HL-60 (cell line): ENCODE results near the gene ITSN1.

ENCODE experiments used
- DNase-seq, 2 experiments: peaks; one replicate each; pipeline ENCODE4 v3.0.0-alpha.2; 2010 to 2020; ENCODE audit warnings: low read depth in 1 of 2, low spot score in 1 of 2
- H3K27ac ChIP-seq: fragments of 250-450 bp; sonication (Bioruptor Pico); replicated peaks from 2 replicates; pipeline ENCODE4 v1.5.1; 2020; ENCODE audit warnings: mild to moderate bottlenecking, moderate library complexity
- H3K27me3 ChIP-seq: fragments of 250-450 bp; sonication (Bioruptor Pico); 2 replicates; pipeline ENCODE4 v1.5.1; 2021; ENCODE audit warnings: mild to moderate bottlenecking, moderate library complexity; ENCODE audit not compliant: insufficient read depth, poor library complexity, severe bottlenecking
- H3K4me3 ChIP-seq: replicated peaks from 2 replicates; pipeline ENCODE4 v1.5.1; 2011; ENCODE audit warnings: mild to moderate bottlenecking, control low read depth, low read length; ENCODE audit not compliant: insufficient read depth
- GABPA ChIP-seq: IDR thresholded peaks from 2 replicates; pipeline ENCODE4 v1.6.1; 2012; ENCODE audit warnings: low read depth
- POLR2AphosphoS5 ChIP-seq: IDR thresholded peaks from 2 replicates; pipeline ENCODE4 v1.6.1; 2012; ENCODE audit warnings: low read depth
- SPI1 ChIP-seq: IDR thresholded peaks from 2 replicates; pipeline ENCODE4 v1.6.1; 2012; ENCODE audit warnings: low read depth, mild to moderate bottlenecking, borderline replicate concordance
- TF ChIP-seq, protein P1 (sequence below): IDR thresholded peaks from 2 replicates; pipeline ENCODE4 v1.6.1; 2012; ENCODE audit warnings: low read depth; ENCODE audit not compliant: insufficient replicate concordance
- TF ChIP-seq, protein P2 (sequence below): IDR thresholded peaks from one replicate; pipeline ENCODE4 v1.5.1; 2011; ENCODE audit warnings: low read length, control low read depth, inconsistent platforms; ENCODE audit not compliant: insufficient read depth

Gene ITSN1

DNA sequence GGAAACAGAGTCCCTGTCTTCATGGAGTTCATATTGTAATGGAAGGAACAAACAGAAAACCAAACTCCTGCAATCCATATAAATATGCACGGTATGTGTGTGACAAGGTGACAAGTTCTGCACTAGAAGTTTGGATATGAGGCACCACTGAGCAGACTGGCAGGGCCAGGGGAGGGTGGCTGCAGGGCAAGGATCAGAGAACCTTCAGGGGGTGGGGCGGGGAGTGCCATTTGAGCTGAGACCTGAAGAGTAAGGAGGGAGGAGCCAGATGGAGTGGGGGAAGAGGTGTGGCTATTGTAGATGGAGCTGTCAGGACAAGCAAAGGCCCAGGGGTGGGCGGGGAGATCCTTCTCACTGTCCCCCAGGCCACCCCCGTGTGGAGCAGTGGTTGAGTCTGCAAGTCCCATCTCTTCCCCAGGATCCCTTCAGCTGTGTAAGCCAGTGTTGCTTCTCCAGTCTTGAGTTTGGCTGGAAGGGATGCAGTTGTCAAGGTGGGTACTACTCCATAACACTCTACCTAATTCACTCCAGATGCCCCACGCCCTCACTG, 196.9 kb downstream of the ITSN1 start:
- DNase-seq: no peak
- Histone ChIP-seq H3K27me3 (no peaks in the 10 kb centered on the region), H3K27ac (no peak overlapping the region), H3K4me3 (no peak overlapping the region)
- no peak for TF ChIP-seq POLR2AphosphoS5
- TF ChIP-seq GABPA: no peak

DNA sequence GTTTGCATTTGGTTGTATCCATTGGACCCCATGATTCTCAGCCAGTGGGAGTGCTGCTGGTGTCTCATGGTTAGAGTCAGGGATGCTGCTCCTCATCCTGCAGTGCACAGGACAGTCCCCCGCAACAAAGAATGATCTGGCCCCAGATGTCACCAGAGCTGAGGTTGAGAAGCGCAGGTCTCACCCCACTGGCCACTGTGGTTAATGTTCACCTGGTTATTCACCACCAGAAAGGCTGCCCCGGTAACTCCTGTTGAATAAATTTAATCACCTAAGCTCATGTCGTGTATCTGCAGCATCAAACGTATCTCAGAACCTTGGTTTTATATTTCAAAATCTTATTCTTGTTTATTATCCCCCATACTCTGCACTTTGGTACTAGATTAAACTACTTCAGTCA, 197.5 kb downstream of the ITSN1 start:
- H3K4me3 ChIP-seq: no peak overlapping the region
- no peak overlapping the region for H3K27ac ChIP-seq
- H3K27me3 ChIP-seq: no peaks in the 10 kb centered on the region
- DNase-seq: no peak
- TF ChIP-seq SPI1: no peak
- TF ChIP-seq, protein P1, sequence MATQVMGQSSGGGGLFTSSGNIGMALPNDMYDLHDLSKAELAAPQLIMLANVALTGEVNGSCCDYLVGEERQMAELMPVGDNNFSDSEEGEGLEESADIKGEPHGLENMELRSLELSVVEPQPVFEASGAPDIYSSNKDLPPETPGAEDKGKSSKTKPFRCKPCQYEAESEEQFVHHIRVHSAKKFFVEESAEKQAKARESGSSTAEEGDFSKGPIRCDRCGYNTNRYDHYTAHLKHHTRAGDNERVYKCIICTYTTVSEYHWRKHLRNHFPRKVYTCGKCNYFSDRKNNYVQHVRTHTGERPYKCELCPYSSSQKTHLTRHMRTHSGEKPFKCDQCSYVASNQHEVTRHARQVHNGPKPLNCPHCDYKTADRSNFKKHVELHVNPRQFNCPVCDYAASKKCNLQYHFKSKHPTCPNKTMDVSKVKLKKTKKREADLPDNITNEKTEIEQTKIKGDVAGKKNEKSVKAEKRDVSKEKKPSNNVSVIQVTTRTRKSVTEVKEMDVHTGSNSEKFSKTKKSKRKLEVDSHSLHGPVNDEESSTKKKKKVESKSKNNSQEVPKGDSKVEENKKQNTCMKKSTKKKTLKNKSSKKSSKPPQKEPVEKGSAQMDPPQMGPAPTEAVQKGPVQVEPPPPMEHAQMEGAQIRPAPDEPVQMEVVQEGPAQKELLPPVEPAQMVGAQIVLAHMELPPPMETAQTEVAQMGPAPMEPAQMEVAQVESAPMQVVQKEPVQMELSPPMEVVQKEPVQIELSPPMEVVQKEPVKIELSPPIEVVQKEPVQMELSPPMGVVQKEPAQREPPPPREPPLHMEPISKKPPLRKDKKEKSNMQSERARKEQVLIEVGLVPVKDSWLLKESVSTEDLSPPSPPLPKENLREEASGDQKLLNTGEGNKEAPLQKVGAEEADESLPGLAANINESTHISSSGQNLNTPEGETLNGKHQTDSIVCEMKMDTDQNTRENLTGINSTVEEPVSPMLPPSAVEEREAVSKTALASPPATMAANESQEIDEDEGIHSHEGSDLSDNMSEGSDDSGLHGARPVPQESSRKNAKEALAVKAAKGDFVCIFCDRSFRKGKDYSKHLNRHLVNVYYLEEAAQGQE: no peak
- no peak for TF ChIP-seq POLR2AphosphoS5
- TF ChIP-seq, protein P2, sequence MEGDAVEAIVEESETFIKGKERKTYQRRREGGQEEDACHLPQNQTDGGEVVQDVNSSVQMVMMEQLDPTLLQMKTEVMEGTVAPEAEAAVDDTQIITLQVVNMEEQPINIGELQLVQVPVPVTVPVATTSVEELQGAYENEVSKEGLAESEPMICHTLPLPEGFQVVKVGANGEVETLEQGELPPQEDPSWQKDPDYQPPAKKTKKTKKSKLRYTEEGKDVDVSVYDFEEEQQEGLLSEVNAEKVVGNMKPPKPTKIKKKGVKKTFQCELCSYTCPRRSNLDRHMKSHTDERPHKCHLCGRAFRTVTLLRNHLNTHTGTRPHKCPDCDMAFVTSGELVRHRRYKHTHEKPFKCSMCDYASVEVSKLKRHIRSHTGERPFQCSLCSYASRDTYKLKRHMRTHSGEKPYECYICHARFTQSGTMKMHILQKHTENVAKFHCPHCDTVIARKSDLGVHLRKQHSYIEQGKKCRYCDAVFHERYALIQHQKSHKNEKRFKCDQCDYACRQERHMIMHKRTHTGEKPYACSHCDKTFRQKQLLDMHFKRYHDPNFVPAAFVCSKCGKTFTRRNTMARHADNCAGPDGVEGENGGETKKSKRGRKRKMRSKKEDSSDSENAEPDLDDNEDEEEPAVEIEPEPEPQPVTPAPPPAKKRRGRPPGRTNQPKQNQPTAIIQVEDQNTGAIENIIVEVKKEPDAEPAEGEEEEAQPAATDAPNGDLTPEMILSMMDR: no peak

DNA sequence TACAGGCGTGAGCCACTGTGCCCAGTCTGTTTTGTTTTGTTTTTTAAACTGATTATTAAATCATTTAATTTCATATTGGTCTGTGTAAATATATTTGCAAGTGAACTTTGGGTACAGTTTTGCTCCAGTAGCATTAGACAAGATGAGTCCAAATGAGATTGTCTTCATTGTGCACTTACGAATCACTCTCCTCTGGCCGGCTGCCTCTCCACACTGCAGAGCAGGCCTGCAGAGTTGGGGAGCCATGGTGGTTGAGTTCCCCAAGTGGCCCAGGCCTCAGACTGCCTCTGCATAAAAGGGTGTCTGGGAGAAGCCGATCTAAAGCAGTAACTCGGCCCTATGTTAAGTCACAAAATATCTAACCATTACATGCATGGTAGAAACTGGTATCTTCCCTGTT, 198.5 kb downstream of the ITSN1 start:
- Histone ChIP-seq H3K27ac (no peak overlapping the region), H3K4me3 (no peak overlapping the region), H3K27me3 (no peaks in the 10 kb centered on the region)
- TF ChIP-seq, protein P1: no peak
- TF ChIP-seq, protein P2: no peak
- TF ChIP-seq GABPA (no peak), SPI1 (no peak), POLR2AphosphoS5 (no peak)
- no peak for DNase-seq

DNA sequence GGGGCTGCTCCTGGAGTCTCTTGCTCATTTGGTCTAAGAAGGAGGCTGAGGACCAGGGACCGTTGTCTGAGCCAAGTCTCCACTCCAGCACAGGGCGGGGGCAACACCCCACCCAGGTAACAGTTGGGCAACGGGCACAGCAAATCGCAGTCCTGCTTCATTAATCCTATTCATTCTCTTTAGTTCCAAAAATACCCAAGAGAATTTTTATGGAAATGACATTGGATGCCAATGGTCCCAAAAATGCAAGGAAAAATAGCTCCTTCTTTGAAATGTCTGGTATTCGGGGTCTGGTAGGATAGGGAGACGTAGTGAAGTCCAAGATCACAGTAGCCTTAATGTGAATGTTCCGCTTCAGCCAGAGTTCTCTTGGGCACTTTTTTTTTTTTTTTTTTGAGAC, 199.3 kb downstream of the ITSN1 start:
- H3K27ac ChIP-seq: no peak overlapping the region
- H3K27me3 ChIP-seq: no peaks in the 10 kb centered on the region
- H3K4me3 ChIP-seq: no peak overlapping the region
- DNase-seq: no peak
- no peak for TF ChIP-seq GABPA
- TF ChIP-seq, protein P2: no peak
- no peak for TF ChIP-seq POLR2AphosphoS5
- TF ChIP-seq, protein P1: no peak
- no peak for TF ChIP-seq SPI1
